Germinal center (tissue), 1 donor: Measurements from ENCODE around the gene CCDC74B.
"Not testable (repeated sequence)": the region's sequence is repeated elsewhere in the genome, so short reads cannot be mapped to it uniquely, and the experiment has no call there.

Experiments used
- DNase-seq: peaks from one replicate; pipeline ENCODE4 v3.0.0; 2012; ENCODE audit warnings: mixed read lengths, low spot score

Gene CCDC74B

DNA sequence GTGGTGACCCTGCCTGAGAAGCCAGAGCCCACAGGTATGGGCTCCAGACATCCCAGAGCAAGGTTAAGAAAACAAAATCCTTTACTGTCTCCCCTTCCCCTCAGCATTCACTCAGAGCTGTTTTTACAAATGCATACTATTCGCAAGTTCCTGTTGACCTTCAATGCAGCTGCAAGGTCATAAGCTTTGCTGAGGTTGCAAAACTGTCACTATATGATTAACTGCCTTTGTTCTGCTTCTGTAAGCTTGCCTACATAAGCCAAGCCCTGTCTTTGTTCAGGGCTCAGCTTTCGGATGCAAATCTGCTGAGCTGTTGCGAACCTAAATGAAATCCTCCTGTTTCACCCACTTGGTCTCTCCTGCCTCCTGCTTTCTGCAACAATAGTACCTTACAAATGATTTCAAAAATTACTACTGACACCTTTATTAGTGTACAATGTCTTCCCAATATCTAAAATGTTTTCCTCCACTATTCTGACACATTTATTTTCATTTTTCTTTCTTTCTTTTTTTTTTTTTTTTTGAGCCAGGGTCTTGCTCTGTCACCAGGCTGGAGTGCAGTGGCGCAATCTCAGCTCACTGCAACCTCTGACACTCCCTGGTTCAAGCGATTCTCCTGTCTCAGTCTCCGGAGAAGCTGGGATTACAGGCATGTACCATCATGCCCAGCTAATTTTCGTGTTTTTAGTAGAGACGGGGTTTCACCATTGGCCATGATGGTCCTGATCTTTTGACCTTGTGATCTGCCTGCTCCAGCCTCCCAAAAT, 42.1 kb downstream of the CCDC74B start:
- not testable (repeated sequence) for DNase-seq
